H9 (cell line): Measurements from ENCODE around the gene ALLC. TPM values are rescaled to one million over a fixed set of nuclear protein-coding genes. Genes with fewer than 3 reads are reported as not detected.

Source experiments
- DNase-seq: peaks from one replicate; pipeline ENCODE4 v3.0.0-alpha.2; 2017
- H2AFZ ChIP-seq: one replicate; pipeline ENCODE4 v1.6.1; 2013; ENCODE audit warnings: mild to moderate bottlenecking, low read length, control low read depth, moderate library complexity
- H2AK5ac ChIP-seq: 2 replicates; pipeline ENCODE4 v1.6.1; 2013; ENCODE audit warnings: low read length, control low read depth, mixed read lengths; ENCODE audit not compliant: insufficient read length
- H2BK120ac ChIP-seq: one replicate; pipeline ENCODE4 v1.6.1; 2013; ENCODE audit warnings: low read depth, mild to moderate bottlenecking, low read length, control low read depth, inconsistent platforms; ENCODE audit not compliant: poor library complexity, severe bottlenecking
- H2BK12ac ChIP-seq: 2 replicates; pipeline ENCODE4 v1.6.1; 2013; ENCODE audit warnings: low read length, control low read depth, mixed read lengths, low read depth; ENCODE audit not compliant: insufficient read length
- H2BK15ac ChIP-seq: 2 replicates; pipeline ENCODE4 v1.6.1; 2013; ENCODE audit warnings: low read depth, low read length, control low read depth
- H2BK20ac ChIP-seq: one replicate; pipeline ENCODE4 v1.6.1; 2013; ENCODE audit warnings: low read depth, mild to moderate bottlenecking, low read length, control low read depth, inconsistent platforms; ENCODE audit not compliant: poor library complexity, severe bottlenecking
- H2BK5ac ChIP-seq: 2 replicates; pipeline ENCODE4 v1.6.1; 2013; ENCODE audit warnings: low read length, control low read depth, mixed read lengths; ENCODE audit not compliant: insufficient read length
- H3K14ac ChIP-seq: 2 replicates; pipeline ENCODE4 v1.6.1; 2013; ENCODE audit warnings: low read length, control low read depth; ENCODE audit not compliant: insufficient read depth
- H3K18ac ChIP-seq: 2 replicates; pipeline ENCODE4 v1.6.1; 2013; ENCODE audit warnings: low read depth, mild to moderate bottlenecking, mixed read lengths, low read length, control low read depth; ENCODE audit not compliant: insufficient read length
- H3K23ac ChIP-seq: 2 replicates; pipeline ENCODE4 v1.6.1; 2013; ENCODE audit warnings: low read length, control low read depth, mixed read lengths, low read depth; ENCODE audit not compliant: insufficient read length
- H3K23me2 ChIP-seq: 2 replicates; pipeline ENCODE4 v1.6.1; 2013; ENCODE audit warnings: low read depth, mild to moderate bottlenecking, mixed read lengths, low read length, control low read depth; ENCODE audit not compliant: insufficient read length, poor library complexity, severe bottlenecking
- H3K27ac ChIP-seq: 2 replicates; pipeline ENCODE4 v1.5.1; 2013; ENCODE audit warnings: low read length, control low read depth, mixed read lengths, low read depth; ENCODE audit not compliant: insufficient read length
- H3K27me3 ChIP-seq: 2 replicates; pipeline ENCODE4 v1.6.1; 2013; ENCODE audit warnings: low read length, control low read depth, inconsistent platforms; ENCODE audit not compliant: insufficient read depth
- H3K4ac ChIP-seq: 2 replicates; pipeline ENCODE4 v1.6.1; 2013; ENCODE audit warnings: low read depth, mild to moderate bottlenecking, control low read depth, inconsistent platforms, low read length, moderate library complexity
- H3K4me1 ChIP-seq: 2 replicates; pipeline ENCODE4 v1.6.1; 2013; ENCODE audit warnings: low read length, control low read depth, inconsistent platforms; ENCODE audit not compliant: insufficient read depth
- H3K4me2 ChIP-seq: 2 replicates; pipeline ENCODE4 v1.6.1; 2013; ENCODE audit warnings: low read length, control low read depth, mixed read lengths; ENCODE audit not compliant: insufficient read length, insufficient read depth
- H3K56ac ChIP-seq: 2 replicates; pipeline ENCODE4 v1.6.1; 2013; ENCODE audit warnings: low read depth, mild to moderate bottlenecking, mixed read lengths, low read length, control low read depth; ENCODE audit not compliant: insufficient read length
- H3K79me1 ChIP-seq: 2 replicates; pipeline ENCODE4 v1.6.1; 2013; ENCODE audit warnings: low read depth, mild to moderate bottlenecking, moderate library complexity, low read length, control low read depth, inconsistent platforms; ENCODE audit not compliant: insufficient read depth, poor library complexity, severe bottlenecking
- H3K79me2 ChIP-seq: 2 replicates; pipeline ENCODE4 v1.6.1; 2013; ENCODE audit warnings: low read length, control low read depth, inconsistent platforms; ENCODE audit not compliant: insufficient read depth
- H3K9ac ChIP-seq: 2 replicates; pipeline ENCODE4 v1.6.1; 2013; ENCODE audit warnings: low read length, control low read depth, mixed read lengths; ENCODE audit not compliant: insufficient read length; ENCODE audit errors: extremely low read depth
- H3K9me3 ChIP-seq: one replicate; pipeline ENCODE4 v1.6.1; 2013; ENCODE audit warnings: low read depth, low read length, inconsistent platforms; ENCODE audit not compliant: control insufficient read depth
- H3T11ph ChIP-seq: one replicate; pipeline ENCODE4 v1.6.1; 2013; ENCODE audit warnings: mild to moderate bottlenecking, low read length, control low read depth, inconsistent platforms
- H4K20me1 ChIP-seq: one replicate; pipeline ENCODE4 v1.6.1; 2013; ENCODE audit not compliant: control insufficient read depth, insufficient read length, insufficient read depth
- H4K5ac ChIP-seq: 2 replicates; pipeline ENCODE4 v1.6.1; 2013; ENCODE audit warnings: low read depth, mild to moderate bottlenecking, mixed read lengths, low read length, control low read depth; ENCODE audit not compliant: insufficient read length
- H4K8ac ChIP-seq: replicated peaks from 2 replicates; pipeline ENCODE4 v1.6.1; 2013; ENCODE audit warnings: low read length, control low read depth, mixed read lengths, low read depth; ENCODE audit not compliant: insufficient read length
- H4K91ac ChIP-seq: 2 replicates; pipeline ENCODE4 v1.6.1; 2013; ENCODE audit warnings: low read depth, mild to moderate bottlenecking, moderate library complexity, mixed read lengths, low read length, control low read depth; ENCODE audit not compliant: insufficient read length
- H3K27ac Mint-ChIP-seq, 3 experiments: 2 replicates in 2 of 3; 3 replicates in 1 of 3; pipeline ENCODE4 v1.8.0; 2020 to 2021; ENCODE audit warnings: mixed read lengths in 3 of 3, mild to moderate bottlenecking in 1 of 3, moderate library complexity in 1 of 3
- H3K27me3 Mint-ChIP-seq: 2 replicates; pipeline ENCODE4 v1.8.0; 2021; ENCODE audit warnings: low read depth, mild to moderate bottlenecking, moderate library complexity, mixed read lengths
- H3K36me3 Mint-ChIP-seq, 3 experiments: 2 replicates in 2 of 3; 3 replicates in 1 of 3; pipeline ENCODE4 v1.8.0; 2020 to 2021; ENCODE audit warnings: low read depth in 3 of 3, mixed read lengths in 3 of 3; ENCODE audit not compliant: insufficient read depth in 1 of 3
- H3K4me1 Mint-ChIP-seq, 2 experiments: 2 replicates each; pipeline ENCODE4 v1.8.0; 2020; ENCODE audit warnings: mixed read lengths in 2 of 2
- H3K4me3 Mint-ChIP-seq, 2 experiments: 2 replicates in 1 of 2; 3 replicates in 1 of 2; pipeline ENCODE4 v1.8.0; 2020 to 2021; ENCODE audit warnings: mild to moderate bottlenecking in 2 of 2, mixed read lengths in 2 of 2, moderate library complexity in 1 of 2
- H3K9me3 Mint-ChIP-seq, 2 experiments: 2 replicates in 1 of 2; 3 replicates in 1 of 2; pipeline ENCODE4 v1.8.0; 2020; ENCODE audit warnings: mild to moderate bottlenecking in 2 of 2, mixed read lengths in 2 of 2, moderate library complexity in 1 of 2
- whole genome bisulfite sequencing: extraction: QIAGEN DNeasy Blood & Tissue Kit; methylation state at CpG from one replicate; pipeline ENCODE4 v1.1.7; 2013; ENCODE audit warnings: missing lambda C conversion rate, low lambda C conversion rate, mixed read lengths; ENCODE audit not compliant: insufficient read length; ENCODE audit errors: extremely low coverage; 5-methylcytosine and 5-hydroxymethylcytosine counted together
- total RNA-seq: library from RNA; stranded (reverse); gene quantifications from 2 replicates; pipeline ENCODE4 v1.2.1, GENCODE V29; 2021
- TF ChIP-seq, protein P1 (sequence below): fragments of 200-600 bp; sonication (generic); conservative IDR thresholded peaks from 3 replicates; pipeline ENCODE4 v1.8.0; 2021; ENCODE audit warnings: antibody characterized with exemption, mild to moderate bottlenecking

Gene ALLC
- total RNA-seq, 1 experiment from 2014 or later = not detected

GRCh38 chr2:3677436-3677835 lies 19.4 kb downstream of the ALLC start:
- no peak overlapping the region for H3K27ac ChIP-seq
- no CpG with 5 or more reads among the region's 9 CpGs for WGBS
- no peaks in the 10 kb centered on the region for H3K23me2 ChIP-seq
- no peaks in the 10 kb centered on the region for H3K79me2 ChIP-seq
- no peak overlapping the region for H3K4ac ChIP-seq
- H3K4me1 ChIP-seq = no peaks in the 10 kb centered on the region
- no peak overlapping the region for H2AK5ac ChIP-seq
- no peak overlapping the region for H2BK12ac ChIP-seq
- H4K5ac ChIP-seq = no peak overlapping the region
- TF ChIP-seq, protein P1, sequence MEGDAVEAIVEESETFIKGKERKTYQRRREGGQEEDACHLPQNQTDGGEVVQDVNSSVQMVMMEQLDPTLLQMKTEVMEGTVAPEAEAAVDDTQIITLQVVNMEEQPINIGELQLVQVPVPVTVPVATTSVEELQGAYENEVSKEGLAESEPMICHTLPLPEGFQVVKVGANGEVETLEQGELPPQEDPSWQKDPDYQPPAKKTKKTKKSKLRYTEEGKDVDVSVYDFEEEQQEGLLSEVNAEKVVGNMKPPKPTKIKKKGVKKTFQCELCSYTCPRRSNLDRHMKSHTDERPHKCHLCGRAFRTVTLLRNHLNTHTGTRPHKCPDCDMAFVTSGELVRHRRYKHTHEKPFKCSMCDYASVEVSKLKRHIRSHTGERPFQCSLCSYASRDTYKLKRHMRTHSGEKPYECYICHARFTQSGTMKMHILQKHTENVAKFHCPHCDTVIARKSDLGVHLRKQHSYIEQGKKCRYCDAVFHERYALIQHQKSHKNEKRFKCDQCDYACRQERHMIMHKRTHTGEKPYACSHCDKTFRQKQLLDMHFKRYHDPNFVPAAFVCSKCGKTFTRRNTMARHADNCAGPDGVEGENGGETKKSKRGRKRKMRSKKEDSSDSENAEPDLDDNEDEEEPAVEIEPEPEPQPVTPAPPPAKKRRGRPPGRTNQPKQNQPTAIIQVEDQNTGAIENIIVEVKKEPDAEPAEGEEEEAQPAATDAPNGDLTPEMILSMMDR = no peak
- H2BK120ac ChIP-seq = no peak overlapping the region
- H3T11ph ChIP-seq = no peak overlapping the region
- H3K4me3 Mint-ChIP-seq = no peak overlapping the region
- H3K9me3 Mint-ChIP-seq = no peaks in the 10 kb centered on the region; a peak in 1 of 5 replicates
- H3K27ac Mint-ChIP-seq = no peak overlapping the region
- no peaks in the 10 kb centered on the region for H3K9me3 ChIP-seq
- peaks cover 13% of the 10 kb centered on the region for H3K27me3 Mint-ChIP-seq
- no peak overlapping the region for H4K8ac ChIP-seq
- no peak overlapping the region for H3K23ac ChIP-seq
- no peak overlapping the region for H2BK5ac ChIP-seq
- no peak for DNase-seq
- no peaks in the 10 kb centered on the region for H3K4me1 Mint-ChIP-seq
- H3K79me1 ChIP-seq = no peaks in the 10 kb centered on the region
- H3K56ac ChIP-seq = no peak overlapping the region
- no peak overlapping the region for H3K18ac ChIP-seq
- H3K27me3 ChIP-seq = no peaks in the 10 kb centered on the region
- H3K9ac ChIP-seq = no peak overlapping the region
- no peak overlapping the region for H2AFZ ChIP-seq
- no peaks in the 10 kb centered on the region for H3K36me3 Mint-ChIP-seq
- H3K4me2 ChIP-seq = no peak overlapping the region
- H2BK20ac ChIP-seq = no peak overlapping the region
- no peak overlapping the region; the same call in 1 of the 2 replicates for H3K14ac ChIP-seq
- H4K91ac ChIP-seq = no peak overlapping the region
- no peak overlapping the region for H2BK15ac ChIP-seq
- no peaks in the 10 kb centered on the region for H4K20me1 ChIP-seq
